GM19438 (cell line): ENCODE measurements around the gene AHCYL2.
"Not testable (repeated sequence)": the region's sequence is repeated elsewhere in the genome, so short reads cannot be mapped to it uniquely, and the experiment has no call there.

Source experiments
- ATAC-seq: cut with Tn5 transposase; IDR thresholded peaks from one replicate; pipeline ENCODE4 v1.9.1; 2021; ENCODE audit warnings: low read depth; ENCODE audit not compliant: unreplicated experiment

AHCYL2 gene

GRCh38 chr7:129405527-129405926, 180.7 kb downstream of the AHCYL2 start:
- ATAC-seq, result no peak

GRCh38 chr7:129410238-129410637, 185.4 kb downstream of the AHCYL2 start:
- not testable (repeated sequence) for ATAC-seq

- no peak for ATAC-seq
Observed at GRCh38 chr7:129412501-129412900, 187.7 kb downstream of the AHCYL2 start.

GRCh38 chr7:129417073-129417472, 192.2 kb downstream of the AHCYL2 start:
- ATAC-seq, result no peak

GRCh38 chr7:129421717-129422250, 197.0 kb downstream of the AHCYL2 start:
- no peak for ATAC-seq

- ATAC-seq, result no peak
Observed at GRCh38 chr7:129422727-129423126, 197.9 kb downstream of the AHCYL2 start.

- no peak for ATAC-seq
Observed at GRCh38 chr7:129423700-129424410, 199.0 kb downstream of the AHCYL2 start.

GRCh38 chr7:129426482-129426881, 201.7 kb downstream of the AHCYL2 start:
- no peak for ATAC-seq

- ATAC-seq, result no peak
Observed at GRCh38 chr7:129427526-129428045, 202.8 kb downstream of the AHCYL2 start.

- ATAC-seq, result no peak
Observed at GRCh38 chr7:129431911-129432643, 207.2 kb downstream of the AHCYL2 start.

GRCh38 chr7:129433847-129434674, 209.2 kb downstream of the AHCYL2 start, which contains the start of gene STRIP2:
Gene STRIP2 (plus strand): TSS chr7:129434432. CDS start chr7:129434473, 41 bp downstream.
- ATAC-seq, result peak; percentile 96

- ATAC-seq, result no peak
Observed at GRCh38 chr7:129434675-129435318, 210.0 kb downstream of the AHCYL2 start.

GRCh38 chr7:129435414-129435829, 210.6 kb downstream of the AHCYL2 start:
- ATAC-seq, result no peak

- ATAC-seq, result no peak
Observed at GRCh38 chr7:129436335-129436923, 211.6 kb downstream of the AHCYL2 start.

GRCh38 chr7:129437190-129437589, 212.4 kb downstream of the AHCYL2 start:
- ATAC-seq, result no peak

GRCh38 chr7:129438281-129438838, 213.5 kb downstream of the AHCYL2 start:
- no peak for ATAC-seq

- ATAC-seq, result no peak
Observed at GRCh38 chr7:129438839-129439651, 214.2 kb downstream of the AHCYL2 start.

- ATAC-seq, result no peak
Observed at GRCh38 chr7:129439963-129440625, 215.3 kb downstream of the AHCYL2 start.
